HEK293 (cell line): ENCODE measurements around the gene ZBTB17.

Source experiments
- FEZF1 ChIP-seq: fragments of 450-650 bp; formaldehyde crosslinking; IDR thresholded peaks from 2 replicates; pipeline ENCODE4 v1.5.1; 2016; ENCODE audit warnings: missing biosample characterization, missing genetic modification characterization
- GLIS2 ChIP-seq: fragments of 450-650 bp; formaldehyde crosslinking; IDR thresholded peaks from 2 replicates; pipeline ENCODE4 v1.5.1; 2016; ENCODE audit warnings: missing biosample characterization, missing genetic modification characterization
- KLF1 ChIP-seq: fragments of 450-650 bp; formaldehyde crosslinking; IDR thresholded peaks from 2 replicates; pipeline ENCODE4 v1.5.1; 2016; ENCODE audit warnings: missing biosample characterization, missing genetic modification characterization
- RBAK ChIP-seq: fragments of 450-650 bp; formaldehyde crosslinking; IDR thresholded peaks from 2 replicates; pipeline ENCODE4 v1.5.1; 2016; ENCODE audit warnings: missing biosample characterization, missing genetic modification characterization
- SALL2 ChIP-seq: fragments of 450-650 bp; formaldehyde crosslinking; IDR thresholded peaks from 2 replicates; pipeline ENCODE4 v1.5.0; 2017; ENCODE audit warnings: missing biosample characterization, mild to moderate bottlenecking, missing genetic modification characterization, borderline replicate concordance
- SP7 ChIP-seq: fragments of 450-650 bp; formaldehyde crosslinking; IDR thresholded peaks from 2 replicates; pipeline ENCODE4 v1.5.1; 2016; ENCODE audit warnings: missing biosample characterization, missing genetic modification characterization
- ZFP41 ChIP-seq: fragments of 450-650 bp; formaldehyde crosslinking; IDR thresholded peaks from 2 replicates; pipeline ENCODE4 v1.5.1; 2016; ENCODE audit warnings: missing biosample characterization, missing genetic modification characterization, borderline replicate concordance
- ZIC2 ChIP-seq: fragments of 450-650 bp; formaldehyde crosslinking; IDR thresholded peaks from 2 replicates; pipeline ENCODE4 v1.5.1; 2016; ENCODE audit warnings: missing biosample characterization, missing genetic modification characterization
- ZNF140 ChIP-seq: fragments of 450-650 bp; formaldehyde crosslinking; IDR thresholded peaks from 2 replicates; pipeline ENCODE4 v1.5.1; 2016; ENCODE audit warnings: missing biosample characterization, missing genetic modification characterization
- ZNF223 ChIP-seq: fragments of 450-650 bp; formaldehyde crosslinking; IDR thresholded peaks from 2 replicates; pipeline ENCODE4 v1.5.1; 2016; ENCODE audit warnings: missing biosample characterization, missing genetic modification characterization
- ZNF26 ChIP-seq: fragments of 450-650 bp; formaldehyde crosslinking; IDR thresholded peaks from 2 replicates; pipeline ENCODE4 v1.5.1; 2016; ENCODE audit warnings: missing biosample characterization, missing genetic modification characterization
- ZNF280D ChIP-seq: fragments of 450-650 bp; formaldehyde crosslinking; IDR thresholded peaks from 2 replicates; pipeline ENCODE4 v1.5.1; 2016; ENCODE audit warnings: missing biosample characterization, missing genetic modification characterization
- ZNF404 ChIP-seq: fragments of 450-650 bp; formaldehyde crosslinking; IDR thresholded peaks from 2 replicates; pipeline ENCODE4 v1.5.1; 2017; ENCODE audit warnings: missing biosample characterization, missing genetic modification characterization
- ZNF473 ChIP-seq: fragments of 450-650 bp; formaldehyde crosslinking; IDR thresholded peaks from 2 replicates; pipeline ENCODE4 v1.5.1; 2017; ENCODE audit warnings: missing biosample characterization, missing genetic modification characterization
- ZNF548 ChIP-seq: fragments of 450-650 bp; formaldehyde crosslinking; IDR thresholded peaks from 2 replicates; pipeline ENCODE4 v1.5.1; 2016; ENCODE audit warnings: missing biosample characterization, missing genetic modification characterization
- ZNF558 ChIP-seq: fragments of 450-650 bp; formaldehyde crosslinking; IDR thresholded peaks from 2 replicates; pipeline ENCODE4 v1.5.1; 2016; ENCODE audit warnings: missing biosample characterization, missing genetic modification characterization
- ZNF561 ChIP-seq: fragments of 450-650 bp; IDR thresholded peaks from 2 replicates; pipeline ENCODE4 v1.5.1; 2018; ENCODE audit warnings: missing biosample characterization, missing genetic modification characterization, borderline replicate concordance
- ZNF585B ChIP-seq: fragments of 450-650 bp; formaldehyde crosslinking; IDR thresholded peaks from 2 replicates; pipeline ENCODE4 v1.5.1; 2016; ENCODE audit warnings: missing biosample characterization, missing genetic modification characterization
- ZNF610 ChIP-seq: fragments of 450-650 bp; formaldehyde crosslinking; IDR thresholded peaks from 2 replicates; pipeline ENCODE4 v1.5.1; 2016; ENCODE audit warnings: missing biosample characterization, missing genetic modification characterization, borderline replicate concordance
- ZNF677 ChIP-seq: fragments of 450-650 bp; IDR thresholded peaks from 2 replicates; pipeline ENCODE4 v1.5.0; 2018; ENCODE audit warnings: missing biosample characterization, mild to moderate bottlenecking, missing genetic modification characterization, moderate library complexity
- TF ChIP-seq, protein P1 (sequence below): fragments of 450-650 bp; formaldehyde crosslinking; IDR thresholded peaks from 2 replicates; pipeline ENCODE4 v1.5.1; 2016; ENCODE audit warnings: missing biosample characterization, missing genetic modification characterization
- TF ChIP-seq, protein P2 (sequence below): fragments of 450-650 bp; formaldehyde crosslinking; conservative IDR thresholded peaks from 2 replicates; pipeline ENCODE4 v1.5.1; 2016; ENCODE audit warnings: low read depth, missing biosample characterization, missing genetic modification characterization
- TF ChIP-seq, protein P3 (sequence below): fragments of 450-650 bp; formaldehyde crosslinking; IDR thresholded peaks from 2 replicates; pipeline ENCODE4 v1.5.1; 2016; ENCODE audit warnings: missing biosample characterization, missing genetic modification characterization
- TF ChIP-seq, protein P4 (sequence below): fragments of 450-650 bp; formaldehyde crosslinking; IDR thresholded peaks from 2 replicates; pipeline ENCODE4 v1.5.1; 2017; ENCODE audit warnings: missing biosample characterization, missing genetic modification characterization
- TF ChIP-seq, protein P5 (sequence below): fragments of 450-650 bp; formaldehyde crosslinking; IDR thresholded peaks from 2 replicates; pipeline ENCODE4 v1.5.1; 2016; ENCODE audit warnings: missing biosample characterization, missing genetic modification characterization

Gene ZBTB17

DNA sequence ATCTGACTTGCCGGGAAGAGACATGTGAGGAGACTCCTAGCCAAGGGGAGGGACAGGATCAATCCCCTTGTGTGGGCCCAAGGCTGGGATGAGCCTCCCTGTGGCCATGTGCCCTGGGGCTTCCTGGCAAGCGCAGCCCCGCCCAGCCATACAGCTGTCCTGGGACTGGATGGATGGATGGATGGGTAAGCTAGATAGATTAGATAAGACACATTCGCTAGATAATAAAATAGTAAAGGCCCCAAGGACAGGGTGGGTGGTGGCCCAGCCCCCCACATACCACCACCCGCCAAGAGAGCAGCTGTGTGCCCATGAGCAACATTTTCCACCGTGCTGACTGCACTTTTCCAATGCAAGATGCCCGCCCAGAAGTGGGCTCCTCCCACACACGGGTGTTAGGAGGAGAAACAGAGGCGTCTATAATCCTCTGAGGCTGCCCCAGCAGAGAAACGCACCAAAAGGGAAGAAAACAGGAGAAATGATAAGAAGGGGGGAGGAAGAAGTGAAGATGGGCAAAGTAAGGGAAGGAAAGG lies 25.1 kb downstream of the ZBTB17 start (continued):
- TF ChIP-seq ZNF280D (tag by site-specific recombination) (no peak), ZNF140 (tag by site-specific recombination) (no peak), KLF1 (tag by site-specific recombination) (peak; percentile 85), ZNF610 (tag by site-specific recombination) (no peak), GLIS2 (tag by site-specific recombination) (peak; percentile 77), ZNF26 (no peak), ZNF473 (tag by site-specific recombination) (no peak), ZNF558 (tag by site-specific recombination) (no peak), ZNF677 (tag by site-specific recombination) (no peak), ZIC2 (peak; percentile 64), ZNF404 (tag by site-specific recombination) (no peak), SP7 (tag by site-specific recombination) (peak; percentile 73; the same call in 1 of the 2 replicates), ZNF585B (tag by site-specific recombination) (no peak), SALL2 (tag by site-specific recombination) (no peak), ZNF223 (no peak), ZNF548 (no peak), ZFP41 (tag by site-specific recombination) (no peak), RBAK (tag by site-specific recombination) (no peak), ZNF561 (tag by site-specific recombination) (no peak), FEZF1 (tag by site-specific recombination) (peak; percentile 86)
- TF ChIP-seq, protein P1, sequence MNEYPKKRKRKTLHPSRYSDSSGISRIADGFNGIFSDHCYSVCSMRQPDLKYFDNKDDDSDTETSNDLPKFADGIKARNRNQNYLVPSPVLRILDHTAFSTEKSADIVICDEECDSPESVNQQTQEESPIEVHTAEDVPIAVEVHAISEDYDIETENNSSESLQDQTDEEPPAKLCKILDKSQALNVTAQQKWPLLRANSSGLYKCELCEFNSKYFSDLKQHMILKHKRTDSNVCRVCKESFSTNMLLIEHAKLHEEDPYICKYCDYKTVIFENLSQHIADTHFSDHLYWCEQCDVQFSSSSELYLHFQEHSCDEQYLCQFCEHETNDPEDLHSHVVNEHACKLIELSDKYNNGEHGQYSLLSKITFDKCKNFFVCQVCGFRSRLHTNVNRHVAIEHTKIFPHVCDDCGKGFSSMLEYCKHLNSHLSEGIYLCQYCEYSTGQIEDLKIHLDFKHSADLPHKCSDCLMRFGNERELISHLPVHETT (tag by site-specific recombination): no peak
- TF ChIP-seq, protein P2, sequence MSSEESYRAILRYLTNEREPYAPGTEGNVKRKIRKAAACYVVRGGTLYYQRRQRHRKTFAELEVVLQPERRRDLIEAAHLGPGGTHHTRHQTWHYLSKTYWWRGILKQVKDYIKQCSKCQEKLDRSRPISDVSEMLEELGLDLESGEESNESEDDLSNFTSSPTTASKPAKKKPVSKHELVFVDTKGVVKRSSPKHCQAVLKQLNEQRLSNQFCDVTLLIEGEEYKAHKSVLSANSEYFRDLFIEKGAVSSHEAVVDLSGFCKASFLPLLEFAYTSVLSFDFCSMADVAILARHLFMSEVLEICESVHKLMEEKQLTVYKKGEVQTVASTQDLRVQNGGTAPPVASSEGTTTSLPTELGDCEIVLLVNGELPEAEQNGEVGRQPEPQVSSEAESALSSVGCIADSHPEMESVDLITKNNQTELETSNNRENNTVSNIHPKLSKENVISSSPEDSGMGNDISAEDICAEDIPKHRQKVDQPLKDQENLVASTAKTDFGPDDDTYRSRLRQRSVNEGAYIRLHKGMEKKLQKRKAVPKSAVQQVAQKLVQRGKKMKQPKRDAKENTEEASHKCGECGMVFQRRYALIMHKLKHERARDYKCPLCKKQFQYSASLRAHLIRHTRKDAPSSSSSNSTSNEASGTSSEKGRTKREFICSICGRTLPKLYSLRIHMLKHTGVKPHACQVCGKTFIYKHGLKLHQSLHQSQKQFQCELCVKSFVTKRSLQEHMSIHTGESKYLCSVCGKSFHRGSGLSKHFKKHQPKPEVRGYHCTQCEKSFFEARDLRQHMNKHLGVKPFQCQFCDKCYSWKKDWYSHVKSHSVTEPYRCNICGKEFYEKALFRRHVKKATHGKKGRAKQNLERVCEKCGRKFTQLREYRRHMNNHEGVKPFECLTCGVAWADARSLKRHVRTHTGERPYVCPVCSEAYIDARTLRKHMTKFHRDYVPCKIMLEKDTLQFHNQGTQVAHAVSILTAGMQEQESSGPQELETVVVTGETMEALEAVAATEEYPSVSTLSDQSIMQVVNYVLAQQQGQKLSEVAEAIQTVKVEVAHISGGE (tag by site-specific recombination): no peak
- TF ChIP-seq, protein P3, sequence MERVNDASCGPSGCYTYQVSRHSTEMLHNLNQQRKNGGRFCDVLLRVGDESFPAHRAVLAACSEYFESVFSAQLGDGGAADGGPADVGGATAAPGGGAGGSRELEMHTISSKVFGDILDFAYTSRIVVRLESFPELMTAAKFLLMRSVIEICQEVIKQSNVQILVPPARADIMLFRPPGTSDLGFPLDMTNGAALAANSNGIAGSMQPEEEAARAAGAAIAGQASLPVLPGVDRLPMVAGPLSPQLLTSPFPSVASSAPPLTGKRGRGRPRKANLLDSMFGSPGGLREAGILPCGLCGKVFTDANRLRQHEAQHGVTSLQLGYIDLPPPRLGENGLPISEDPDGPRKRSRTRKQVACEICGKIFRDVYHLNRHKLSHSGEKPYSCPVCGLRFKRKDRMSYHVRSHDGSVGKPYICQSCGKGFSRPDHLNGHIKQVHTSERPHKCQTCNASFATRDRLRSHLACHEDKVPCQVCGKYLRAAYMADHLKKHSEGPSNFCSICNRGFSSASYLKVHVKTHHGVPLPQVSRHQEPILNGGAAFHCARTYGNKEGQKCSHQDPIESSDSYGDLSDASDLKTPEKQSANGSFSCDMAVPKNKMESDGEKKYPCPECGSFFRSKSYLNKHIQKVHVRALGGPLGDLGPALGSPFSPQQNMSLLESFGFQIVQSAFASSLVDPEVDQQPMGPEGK (tag by site-specific recombination): peak; percentile 32; the same call in 1 of the 2 replicates
- TF ChIP-seq, protein P4, sequence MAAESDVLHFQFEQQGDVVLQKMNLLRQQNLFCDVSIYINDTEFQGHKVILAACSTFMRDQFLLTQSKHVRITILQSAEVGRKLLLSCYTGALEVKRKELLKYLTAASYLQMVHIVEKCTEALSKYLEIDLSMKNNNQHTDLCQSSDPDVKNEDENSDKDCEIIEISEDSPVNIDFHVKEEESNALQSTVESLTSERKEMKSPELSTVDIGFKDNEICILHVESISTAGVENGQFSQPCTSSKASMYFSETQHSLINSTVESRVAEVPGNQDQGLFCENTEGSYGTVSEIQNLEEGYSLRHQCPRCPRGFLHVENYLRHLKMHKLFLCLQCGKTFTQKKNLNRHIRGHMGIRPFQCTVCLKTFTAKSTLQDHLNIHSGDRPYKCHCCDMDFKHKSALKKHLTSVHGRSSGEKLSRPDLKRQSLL (tag by site-specific recombination): no peak
- TF ChIP-seq, protein P5, sequence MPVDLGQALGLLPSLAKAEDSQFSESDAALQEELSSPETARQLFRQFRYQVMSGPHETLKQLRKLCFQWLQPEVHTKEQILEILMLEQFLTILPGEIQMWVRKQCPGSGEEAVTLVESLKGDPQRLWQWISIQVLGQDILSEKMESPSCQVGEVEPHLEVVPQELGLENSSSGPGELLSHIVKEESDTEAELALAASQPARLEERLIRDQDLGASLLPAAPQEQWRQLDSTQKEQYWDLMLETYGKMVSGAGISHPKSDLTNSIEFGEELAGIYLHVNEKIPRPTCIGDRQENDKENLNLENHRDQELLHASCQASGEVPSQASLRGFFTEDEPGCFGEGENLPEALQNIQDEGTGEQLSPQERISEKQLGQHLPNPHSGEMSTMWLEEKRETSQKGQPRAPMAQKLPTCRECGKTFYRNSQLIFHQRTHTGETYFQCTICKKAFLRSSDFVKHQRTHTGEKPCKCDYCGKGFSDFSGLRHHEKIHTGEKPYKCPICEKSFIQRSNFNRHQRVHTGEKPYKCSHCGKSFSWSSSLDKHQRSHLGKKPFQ (tag by site-specific recombination): no peak
